HEK293T (cell line): Measurements from ENCODE around the gene LMF1.

ENCODE experiments used
- CTCF ChIA-PET: fragments of 350-600 bp; formaldehyde crosslinking; extraction: SDS; loops from one replicate; lab custom pipeline; 2021; ENCODE audit warnings: antibody characterized with exemption, inconsistent platforms; lab: Yijun Ruan, JAX
- POLR2A ChIA-PET: fragments of 350-600 bp; formaldehyde crosslinking; extraction: SDS; loops from one replicate; lab custom pipeline; 2020; ENCODE audit warnings: antibody characterized with exemption, inconsistent platforms; lab: Yijun Ruan, JAX
- DNase-seq: peaks from one replicate; pipeline ENCODE4 v3.0.0; 2012; ENCODE audit warnings: mixed read lengths; ENCODE audit errors: extremely low spot score
- ARNT ChIP-seq: fragments of 450-650 bp; IDR thresholded peaks from 2 replicates; pipeline ENCODE4 v1.6.1; 2017; ENCODE audit warnings: mild to moderate bottlenecking
- BHLHE40 ChIP-seq: fragments of 450-650 bp; IDR thresholded peaks from 2 replicates; pipeline ENCODE4 v1.6.1; 2016; ENCODE audit warnings: mild to moderate bottlenecking, moderate library complexity, borderline replicate concordance
- CTBP1 ChIP-seq: fragments of 450-650 bp; IDR thresholded peaks from 2 replicates; pipeline ENCODE4 v1.6.1; 2016; ENCODE audit warnings: borderline replicate concordance
- ELF4 ChIP-seq: fragments of 450-650 bp; IDR thresholded peaks from 2 replicates; pipeline ENCODE4 v1.6.1; 2017; ENCODE audit warnings: antibody characterized with exemption
- FOXA1 ChIP-seq: fragments of 450-650 bp; IDR thresholded peaks from 2 replicates; pipeline ENCODE4 v1.6.1; 2016; ENCODE audit warnings: mild to moderate bottlenecking
- FOXK2 ChIP-seq: fragments of 450-650 bp; IDR thresholded peaks from 2 replicates; pipeline ENCODE4 v1.6.1; 2016; ENCODE audit warnings: mild to moderate bottlenecking
- FOXM1 ChIP-seq: fragments of 450-650 bp; IDR thresholded peaks from 2 replicates; pipeline ENCODE4 v1.6.1; 2017; ENCODE audit warnings: mild to moderate bottlenecking, borderline replicate concordance
- HDGF ChIP-seq: fragments of 450-650 bp; IDR thresholded peaks from 2 replicates; pipeline ENCODE4 v1.6.1; 2017; ENCODE audit warnings: antibody characterized with exemption, borderline replicate concordance
- L3MBTL2 ChIP-seq: fragments of 450-650 bp; conservative IDR thresholded peaks from 2 replicates; pipeline ENCODE4 v1.6.1; 2016; ENCODE audit warnings: mild to moderate bottlenecking
- LEF1 ChIP-seq: fragments of 450-650 bp; IDR thresholded peaks from 2 replicates; pipeline ENCODE4 v1.6.1; 2017; ENCODE audit warnings: mild to moderate bottlenecking, borderline replicate concordance
- NFRKB ChIP-seq: fragments of 450-650 bp; IDR thresholded peaks from 2 replicates; pipeline ENCODE4 v1.6.1; 2016; ENCODE audit warnings: mild to moderate bottlenecking, moderate library complexity
- PKNOX1 ChIP-seq: fragments of 450-650 bp; IDR thresholded peaks from 2 replicates; pipeline ENCODE4 v1.6.1; 2016
- SP1 ChIP-seq: fragments of 450-650 bp; IDR thresholded peaks from 2 replicates; pipeline ENCODE4 v1.6.1; 2017
- SUZ12 ChIP-seq: fragments of 450-650 bp; IDR thresholded peaks from 2 replicates; pipeline ENCODE4 v1.6.1; 2016; ENCODE audit warnings: mild to moderate bottlenecking
- TARDBP ChIP-seq: fragments of 450-650 bp; IDR thresholded peaks from 2 replicates; pipeline ENCODE4 v1.6.1; 2016
- ZNF384 ChIP-seq: fragments of 450-650 bp; IDR thresholded peaks from 2 replicates; pipeline ENCODE4 v1.6.1; 2016

LMF1 gene

GRCh38 chr16:1009358-1010150 lies 38.8 kb upstream of the LMF1 start:
- ChIA-PET POLR2A (no interaction called here), CTCF (no interaction called here)
- DNase-seq = no peak

DNA sequence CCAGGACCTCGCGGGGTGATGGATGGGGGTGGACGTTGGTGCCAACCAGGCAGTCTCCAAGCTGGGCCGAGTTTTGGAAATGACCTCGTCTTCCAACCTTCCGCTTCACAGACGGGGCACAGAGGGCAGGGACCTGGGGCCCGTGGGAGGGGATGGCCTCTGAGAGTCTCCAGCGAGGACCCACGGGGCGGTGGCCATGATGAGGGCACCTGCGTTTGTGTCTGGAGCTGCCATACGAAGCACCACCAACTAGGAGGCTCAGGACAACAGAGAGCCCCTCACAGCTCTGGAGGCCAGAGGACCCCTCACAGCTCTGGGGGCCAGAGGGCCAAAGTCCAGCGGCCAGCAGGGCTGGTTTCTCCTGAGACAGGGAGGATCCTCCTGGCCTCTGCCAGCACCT lies 37.3 kb upstream of the LMF1 start:
- TF ChIP-seq ZNF384 (no peak), FOXA1 (no peak), LEF1 (no peak), HDGF (no peak), CTBP1 (no peak), PKNOX1 (no peak), L3MBTL2 (no peak), ELF4 (no peak), ARNT (no peak), BHLHE40 (no peak), NFRKB (no peak), SP1 (no peak)
- ChIA-PET POLR2A (no interaction called here), CTCF (no interaction called here)
- no peak for DNase-seq

More at GRCh38 chr16:1009358-1010150, 38.8 kb upstream of the LMF1 start:
- no peak for TF ChIP-seq BHLHE40
- TF ChIP-seq CTBP1 = no peak
- no peak for TF ChIP-seq LEF1
- no peak for TF ChIP-seq PKNOX1
- TF ChIP-seq L3MBTL2 = no peak
- TF ChIP-seq SUZ12 = no peak
- TF ChIP-seq FOXM1 = no peak
- TF ChIP-seq FOXA1 = no peak
- no peak for TF ChIP-seq SP1
- TF ChIP-seq FOXK2 = no peak
- TF ChIP-seq TARDBP = no peak
- TF ChIP-seq ZNF384 = no peak
- TF ChIP-seq HDGF = no peak
- no peak for TF ChIP-seq NFRKB
- no peak for TF ChIP-seq ELF4

DNA sequence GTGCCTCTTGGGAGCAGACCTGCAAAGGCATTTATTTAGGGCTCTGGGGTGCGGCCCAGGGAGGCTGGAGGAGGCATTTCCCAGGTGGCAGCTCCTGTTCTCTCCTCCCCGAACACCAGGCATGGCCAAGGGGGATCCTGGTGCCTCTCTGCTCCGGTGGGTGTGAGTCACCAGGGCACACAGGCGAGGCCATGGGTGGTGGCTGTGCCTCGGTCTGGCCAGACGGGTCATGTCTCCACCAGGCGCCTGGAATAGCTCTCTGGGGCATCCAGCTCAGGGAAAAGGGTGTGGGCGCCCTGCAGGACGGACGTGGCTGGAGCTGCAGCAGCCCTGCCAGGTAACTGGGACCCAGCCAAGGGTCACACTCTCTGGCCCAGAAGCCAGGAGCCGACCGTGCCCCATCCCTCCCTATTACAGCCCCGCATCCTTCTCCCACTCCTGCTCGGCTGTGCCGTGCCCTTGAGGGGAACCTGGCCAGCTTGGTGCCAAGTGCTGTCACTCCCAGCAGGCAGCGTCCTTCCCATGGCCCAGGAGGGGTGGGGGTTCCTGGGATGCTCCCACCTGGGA lies 36.6 kb upstream of the LMF1 start:
- no peak for DNase-seq
- ChIA-PET CTCF (no interaction called here), POLR2A (no interaction called here)
- TF ChIP-seq FOXK2 (no peak), L3MBTL2 (no peak), PKNOX1 (no peak), ARNT (no peak), TARDBP (no peak), NFRKB (no peak), SP1 (no peak), CTBP1 (no peak), FOXM1 (no peak), ELF4 (no peak), BHLHE40 (no peak), ZNF384 (no peak), LEF1 (no peak), HDGF (no peak), FOXA1 (no peak)

DNA sequence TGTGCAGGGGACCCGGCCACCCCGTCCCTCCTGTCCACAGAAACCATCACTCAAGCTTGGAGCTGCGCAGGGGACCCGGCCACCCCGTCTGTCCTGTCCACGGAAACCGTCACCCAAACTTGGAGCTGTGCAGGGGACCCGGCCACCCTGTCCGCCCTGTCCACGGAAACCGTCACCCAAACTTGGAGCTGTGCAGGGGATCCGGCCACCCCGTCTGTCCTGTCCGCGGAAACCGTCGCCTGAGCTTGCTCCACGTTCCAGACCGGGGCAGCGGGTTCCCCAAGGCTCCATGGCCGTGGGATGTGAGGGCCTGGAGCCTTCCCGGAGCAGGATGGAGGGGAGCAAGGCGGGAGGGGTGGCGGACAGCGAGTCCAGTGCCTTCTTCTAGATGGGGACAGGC lies 36.0 kb upstream of the LMF1 start:
- no peak for DNase-seq
- TF ChIP-seq FOXA1 (no peak), L3MBTL2 (no peak), ELF4 (no peak), ARNT (no peak), NFRKB (no peak), FOXM1 (no peak), CTBP1 (no peak), SUZ12 (no peak), ZNF384 (no peak)
- ChIA-PET CTCF (interaction anchor here (0.6 kb wide), 1 partner anchor 60 kb away, joined by 3 read pairs; no protein-coding TSS in a partner anchor), POLR2A (interaction anchor here (1.5 kb wide), 1 partner anchor 25 kb away, joined by 3 read pairs; the partner anchor contains the start of gene SOX8)

DNA sequence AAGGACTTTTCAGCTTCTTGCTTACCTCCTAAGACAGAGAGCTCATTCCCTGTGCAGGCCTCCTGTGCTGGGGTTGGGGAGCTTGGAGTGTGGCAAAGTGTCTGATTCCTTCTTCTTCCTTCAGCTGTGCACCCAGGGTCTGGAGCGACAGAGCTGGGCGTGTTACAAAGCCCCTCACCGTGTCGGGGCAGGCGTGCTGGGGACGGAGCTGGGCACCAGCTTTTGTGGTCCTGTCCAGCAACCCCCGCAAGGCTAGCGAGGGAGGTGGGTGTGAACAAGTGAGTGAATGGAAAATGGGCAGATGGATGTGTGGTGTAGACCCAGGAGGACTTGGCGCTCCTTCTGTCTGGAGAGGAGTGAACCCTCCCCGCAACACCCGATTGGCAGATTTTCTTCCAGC lies 34.5 kb upstream of the LMF1 start:
- TF ChIP-seq ZNF384 = no peak
- no peak for TF ChIP-seq HDGF
- no peak for TF ChIP-seq CTBP1
- TF ChIP-seq ARNT = no peak
- TF ChIP-seq NFRKB = no peak
- TF ChIP-seq SP1 = no peak
- TF ChIP-seq LEF1 = no peak
- no peak for TF ChIP-seq SUZ12
- no peak for TF ChIP-seq PKNOX1
- TF ChIP-seq FOXK2 = no peak
- no peak for TF ChIP-seq TARDBP
- TF ChIP-seq FOXA1 = no peak
- TF ChIP-seq FOXM1 = no peak
- CTCF ChIA-PET = no interaction called here
- no peak for DNase-seq
- POLR2A ChIA-PET = interaction anchor here (1.5 kb wide), 1 partner anchor 24 kb away, joined by 3 read pairs; the partner anchor contains the start of gene SOX8
